Measurements from ENCODE around the gene PDCD4. TPM values are rescaled to one million over a fixed set of nuclear protein-coding genes. Genes with fewer than 3 reads are reported as not detected.

The PDCD4 gene
- total RNA-seq, 1 donor from 2014 or later, result 55.5 TPM

DNA sequence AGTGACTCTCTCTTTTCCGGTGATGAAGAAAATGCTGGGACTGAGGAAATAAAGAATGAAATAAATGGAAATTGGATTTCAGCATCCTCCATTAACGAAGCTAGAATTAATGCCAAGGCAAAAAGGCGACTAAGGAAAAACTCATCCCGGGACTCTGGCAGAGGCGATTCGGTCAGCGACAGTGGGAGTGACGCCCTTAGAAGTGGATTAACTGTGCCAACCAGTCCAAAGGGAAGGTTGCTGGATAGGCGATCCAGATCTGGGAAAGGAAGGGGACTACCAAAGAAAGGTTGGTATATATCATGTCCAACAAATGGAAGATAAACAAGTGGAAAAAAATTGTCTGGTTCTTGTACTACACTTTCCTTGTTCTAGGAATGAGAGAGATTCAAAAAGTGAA is 9.5 kb downstream of the PDCD4 start:
- no peak overlapping the region for H3K4me3 ChIP-seq (ENCODE audit: low read depth, low read length)
- DNase-seq (ENCODE audit: low read depth), result no peak
- TF ChIP-seq, protein P1, sequence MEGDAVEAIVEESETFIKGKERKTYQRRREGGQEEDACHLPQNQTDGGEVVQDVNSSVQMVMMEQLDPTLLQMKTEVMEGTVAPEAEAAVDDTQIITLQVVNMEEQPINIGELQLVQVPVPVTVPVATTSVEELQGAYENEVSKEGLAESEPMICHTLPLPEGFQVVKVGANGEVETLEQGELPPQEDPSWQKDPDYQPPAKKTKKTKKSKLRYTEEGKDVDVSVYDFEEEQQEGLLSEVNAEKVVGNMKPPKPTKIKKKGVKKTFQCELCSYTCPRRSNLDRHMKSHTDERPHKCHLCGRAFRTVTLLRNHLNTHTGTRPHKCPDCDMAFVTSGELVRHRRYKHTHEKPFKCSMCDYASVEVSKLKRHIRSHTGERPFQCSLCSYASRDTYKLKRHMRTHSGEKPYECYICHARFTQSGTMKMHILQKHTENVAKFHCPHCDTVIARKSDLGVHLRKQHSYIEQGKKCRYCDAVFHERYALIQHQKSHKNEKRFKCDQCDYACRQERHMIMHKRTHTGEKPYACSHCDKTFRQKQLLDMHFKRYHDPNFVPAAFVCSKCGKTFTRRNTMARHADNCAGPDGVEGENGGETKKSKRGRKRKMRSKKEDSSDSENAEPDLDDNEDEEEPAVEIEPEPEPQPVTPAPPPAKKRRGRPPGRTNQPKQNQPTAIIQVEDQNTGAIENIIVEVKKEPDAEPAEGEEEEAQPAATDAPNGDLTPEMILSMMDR (conservative IDR thresholded peaks at IDR 0.05; ENCODE audit: low read depth, low read length), result no peak

GRCh38 chr10:110881905-110882304 is 10.2 kb downstream of the PDCD4 start:
- DNase-seq (ENCODE audit: low read depth), result no peak
- no peak overlapping the region for H3K4me3 ChIP-seq (ENCODE audit: low read depth, low read length)

DNA sequence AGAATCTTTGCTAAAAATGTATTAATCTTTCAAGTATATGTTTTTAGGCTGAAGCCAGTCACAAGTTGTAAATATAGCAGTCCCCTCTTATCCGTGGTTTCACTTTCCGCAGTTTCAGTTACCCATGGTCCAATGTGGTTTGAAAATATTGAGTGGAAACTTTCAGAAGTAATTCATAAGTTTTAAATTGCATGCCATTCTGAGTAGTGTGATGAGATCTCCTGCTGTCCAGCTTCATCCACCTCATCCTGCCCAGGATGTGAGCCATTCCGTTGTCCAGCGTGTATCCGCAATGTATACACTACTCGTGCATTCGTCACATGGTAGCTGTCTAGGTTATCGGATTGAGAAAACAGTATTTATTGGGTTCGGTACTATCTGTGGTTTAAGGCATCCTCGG is 12.2 kb downstream of the PDCD4 start:
- DNase-seq (ENCODE audit: low read depth), result no peak
- H3K4me3 ChIP-seq (ENCODE audit: low read depth, low read length), result no peak overlapping the region
- TF ChIP-seq, protein P1 (conservative IDR thresholded peaks at IDR 0.05; ENCODE audit: low read depth, low read length), result no peak

More at GRCh38 chr10:110881905-110882304, 10.2 kb downstream of the PDCD4 start:
- TF ChIP-seq, protein P1 (conservative IDR thresholded peaks at IDR 0.05; ENCODE audit: low read depth, low read length), result no peak

- TF ChIP-seq, protein P1 (conservative IDR thresholded peaks at IDR 0.05; ENCODE audit: low read depth, low read length), result no peak
- DNase-seq (ENCODE audit: low read depth), result no peak
- H3K4me3 ChIP-seq (ENCODE audit: low read depth, low read length), result no peak overlapping the region
Measured at GRCh38 chr10:110885932-110886674, 14.4 kb downstream of the PDCD4 start.

GRCh38 chr10:110887560-110887959 is 15.8 kb downstream of the PDCD4 start:
- H3K4me3 ChIP-seq (ENCODE audit: low read depth, low read length), result no peak overlapping the region
- DNase-seq (ENCODE audit: low read depth), result no peak
- TF ChIP-seq, protein P1 (conservative IDR thresholded peaks at IDR 0.05; ENCODE audit: low read depth, low read length), result no peak

DNA sequence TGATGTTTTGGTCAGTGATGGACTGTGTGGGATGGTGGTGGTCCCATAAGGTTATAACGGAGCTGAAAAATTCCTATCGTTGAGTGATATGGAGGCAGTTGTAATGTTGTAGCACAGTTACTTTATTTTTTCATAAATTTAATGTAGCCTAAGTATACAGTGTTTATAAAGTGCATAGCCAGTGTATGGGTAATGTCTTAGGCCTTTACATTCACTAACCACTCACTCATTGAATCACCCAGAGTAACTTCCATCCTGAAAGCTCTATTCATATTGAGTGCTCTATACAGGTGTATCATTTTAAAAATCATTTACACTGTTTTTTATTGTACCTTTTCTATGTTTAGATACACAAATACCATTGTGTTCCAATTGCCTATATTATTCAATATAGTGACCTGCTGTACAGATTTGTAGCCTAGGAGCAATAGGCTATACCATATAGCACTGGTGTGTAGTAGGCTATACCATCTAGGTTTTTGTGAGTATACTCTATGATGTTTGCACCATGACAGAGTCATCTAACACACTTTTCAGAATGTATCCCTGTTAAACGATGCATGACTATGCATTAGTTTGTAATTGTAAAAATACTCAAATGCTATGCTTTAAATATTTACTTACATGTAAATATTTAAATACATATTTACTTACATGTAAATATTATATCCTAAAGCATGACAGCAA is 21.0 kb downstream of the PDCD4 start:
- no peak for DNase-seq (ENCODE audit: low read depth)
- TF ChIP-seq, protein P1 (conservative IDR thresholded peaks at IDR 0.05; ENCODE audit: low read depth, low read length), result no peak
- H3K4me3 ChIP-seq (ENCODE audit: low read depth, low read length), result no peak overlapping the region

All from epithelial cell of proximal tubule (primary cell).